Activated CD8-positive, alpha-beta memory T cell treated with anti-CD3 and anti-CD28 coated beads for 4 hours (primary cell): ENCODE measurements around the gene INHBB.
"Not testable (repeated sequence)": the region's sequence is repeated elsewhere in the genome, so short reads cannot be mapped to it uniquely, and the experiment has no call there.

ENCODE experiments used
- DNase-seq, 2 donors: peaks; one replicate each; pipeline ENCODE4 v3.0.0-alpha.2; 2020; ENCODE audit warnings: low read depth in 2 of 2

The INHBB gene

DNA sequence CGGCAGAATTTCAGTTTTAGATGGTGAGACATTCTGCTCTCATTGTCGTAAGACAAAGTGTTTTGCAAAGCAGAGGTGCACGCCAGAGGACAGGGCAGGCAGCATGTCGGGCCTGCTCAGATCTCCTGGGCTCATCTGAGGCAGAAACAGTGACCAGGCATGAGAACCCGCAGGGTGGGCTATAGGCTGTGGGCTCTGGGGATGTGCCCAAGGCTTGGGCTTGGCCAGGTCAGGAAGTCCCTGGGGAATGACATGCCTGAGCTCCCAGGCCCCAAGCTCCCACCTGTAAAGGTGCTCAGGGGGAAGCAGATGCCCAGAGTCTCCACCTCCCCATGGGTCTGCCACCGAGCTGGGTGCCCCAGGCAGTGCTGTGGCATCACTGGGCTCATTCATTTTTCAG lies 35.3 kb downstream of the INHBB start:
- DNase-seq: no peak

DNA sequence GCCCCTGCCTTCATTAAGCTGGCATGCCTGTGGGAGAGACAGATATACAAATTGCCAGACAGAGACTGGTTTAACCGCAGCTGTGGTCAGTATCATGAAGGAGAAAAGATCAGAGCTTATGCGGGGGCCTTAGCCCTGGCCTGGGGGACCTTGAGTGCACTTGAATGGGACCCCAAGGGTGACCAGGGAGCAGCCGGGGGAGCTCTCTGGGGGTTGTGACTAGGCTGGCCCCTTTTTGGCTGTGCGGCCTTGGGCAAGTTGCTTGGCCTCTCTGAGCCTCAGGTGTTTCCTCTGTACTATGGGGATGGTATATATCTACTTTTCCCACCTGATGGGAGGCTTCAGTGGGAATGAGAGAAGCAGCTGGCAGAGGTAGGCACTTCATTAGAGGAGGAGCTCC lies 35.7 kb downstream of the INHBB start:
- no peak for DNase-seq

DNA sequence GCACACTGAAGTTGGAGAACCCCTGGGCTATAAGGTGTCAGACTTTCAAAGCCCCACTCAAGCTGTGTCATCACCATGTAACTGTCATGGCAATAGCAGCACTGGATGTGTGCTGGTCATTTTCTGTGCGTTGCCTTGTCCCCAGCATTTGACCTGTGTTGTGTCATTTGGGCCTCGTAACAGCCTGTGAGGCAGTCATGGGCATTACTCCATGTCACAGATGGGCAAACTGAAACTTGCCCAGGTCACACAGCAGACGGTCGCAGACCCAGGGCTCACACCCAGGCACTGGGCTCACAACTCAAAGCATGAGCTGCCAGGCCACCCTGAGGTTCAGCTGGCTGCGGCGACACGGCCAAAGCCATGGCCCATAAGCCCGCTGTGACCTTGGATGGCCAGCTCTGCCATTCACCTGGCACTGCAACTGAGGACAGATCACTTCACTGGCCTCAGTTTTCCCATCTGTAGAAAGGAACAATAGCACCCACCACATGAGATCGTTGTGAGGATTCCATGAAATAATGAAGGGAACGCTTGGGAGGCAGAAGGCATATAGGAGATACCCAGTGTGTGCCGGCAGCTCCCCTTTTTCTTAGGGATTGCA lies 36.7 kb downstream of the INHBB start:
- DNase-seq: no peak

DNA sequence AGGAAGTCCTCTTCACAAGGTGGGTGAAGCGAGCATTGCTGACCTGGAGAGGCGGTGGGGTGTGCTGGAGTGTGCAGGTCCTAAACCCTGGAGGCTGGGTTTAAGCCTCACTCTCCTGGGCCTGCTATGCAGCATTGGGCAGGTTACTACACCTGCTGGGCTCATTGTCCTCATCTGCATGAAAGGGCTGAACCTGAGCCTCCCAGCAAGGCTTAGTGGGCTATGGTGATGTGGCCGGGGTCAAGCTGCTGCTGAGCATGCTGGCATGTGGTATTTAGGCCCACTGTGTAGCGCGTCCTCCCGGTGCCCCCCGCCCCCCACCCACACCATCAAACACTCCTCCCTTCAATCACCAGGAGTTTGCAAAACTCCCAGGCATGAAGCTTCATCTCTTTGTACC lies 37.3 kb downstream of the INHBB start:
- no peak for DNase-seq

DNA sequence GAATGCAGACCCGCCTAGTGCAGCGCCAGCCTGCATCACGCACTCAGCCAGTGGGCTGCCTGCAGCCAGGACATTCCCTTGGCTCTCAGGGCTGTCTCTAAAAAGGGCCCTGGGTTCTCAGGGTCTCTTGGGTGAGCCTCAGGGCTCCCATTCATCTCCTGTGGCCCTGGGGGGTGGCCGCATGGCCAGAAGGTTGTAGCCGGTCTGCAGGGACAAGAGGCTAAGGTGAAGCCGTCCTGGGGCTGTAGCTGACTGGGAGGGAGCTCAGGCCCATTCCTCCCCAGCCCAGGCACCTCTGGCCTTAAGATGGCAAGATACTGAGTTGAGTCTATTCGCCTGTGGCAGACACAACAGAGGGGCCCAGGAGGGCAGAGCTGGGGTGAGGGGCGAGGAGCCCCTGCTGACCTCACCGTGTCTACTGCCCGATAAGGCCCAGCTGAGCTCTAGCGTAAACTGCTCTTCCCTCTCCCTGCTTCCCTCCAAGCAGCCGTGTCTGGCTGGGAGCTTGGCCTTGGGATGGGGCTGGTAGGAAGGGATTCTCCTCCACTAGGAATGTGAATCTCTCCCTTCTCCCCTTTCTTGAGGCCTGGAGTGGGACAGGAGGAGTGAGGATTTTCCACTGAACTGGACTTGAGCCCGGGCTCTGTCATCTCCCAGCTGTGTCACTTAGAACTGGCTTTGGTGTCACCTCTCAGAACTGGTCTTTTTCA lies 37.9 kb downstream of the INHBB start:
- DNase-seq: no peak

DNA sequence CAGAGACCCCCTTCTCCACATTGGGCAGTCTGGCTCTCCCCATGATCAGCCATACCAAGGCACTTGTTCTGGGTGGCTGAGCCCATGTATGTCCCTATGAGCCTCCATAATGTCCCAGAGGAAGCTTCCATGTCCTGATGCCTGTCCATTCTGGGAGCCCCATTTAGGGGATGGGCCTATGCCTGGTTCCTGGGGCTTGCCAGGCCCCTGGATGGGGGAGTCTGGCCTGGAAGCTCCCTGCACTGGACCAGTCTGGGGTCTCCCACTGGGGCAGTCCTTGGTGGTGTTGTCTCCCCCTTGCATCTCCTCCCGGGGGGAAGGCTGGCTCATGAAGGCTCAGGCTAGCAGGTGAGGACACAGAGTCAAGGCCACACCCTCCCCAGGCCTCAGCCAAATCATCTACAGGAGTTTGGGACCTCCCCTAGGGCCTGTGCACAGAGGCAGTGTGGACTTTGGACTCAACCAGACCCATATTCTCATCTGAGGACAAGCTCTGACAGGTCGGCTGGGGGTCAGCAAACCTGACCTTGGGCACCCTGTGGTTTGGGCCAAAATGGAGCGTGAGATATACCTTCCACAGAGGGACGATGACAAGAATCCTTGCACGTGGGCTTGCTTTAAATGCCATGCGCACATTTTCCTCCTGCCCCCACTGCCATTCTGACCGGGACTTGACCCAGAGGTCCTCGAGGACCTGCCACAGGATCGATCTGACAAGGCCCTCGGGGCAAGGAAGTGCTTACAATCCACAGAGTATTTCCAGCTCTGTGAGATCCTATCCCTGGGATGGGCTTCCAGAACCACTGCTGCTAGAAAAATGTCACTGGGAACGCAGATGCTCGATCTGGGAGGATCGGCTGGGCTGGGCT lies 38.8 kb downstream of the INHBB start:
- no peak for DNase-seq

DNA sequence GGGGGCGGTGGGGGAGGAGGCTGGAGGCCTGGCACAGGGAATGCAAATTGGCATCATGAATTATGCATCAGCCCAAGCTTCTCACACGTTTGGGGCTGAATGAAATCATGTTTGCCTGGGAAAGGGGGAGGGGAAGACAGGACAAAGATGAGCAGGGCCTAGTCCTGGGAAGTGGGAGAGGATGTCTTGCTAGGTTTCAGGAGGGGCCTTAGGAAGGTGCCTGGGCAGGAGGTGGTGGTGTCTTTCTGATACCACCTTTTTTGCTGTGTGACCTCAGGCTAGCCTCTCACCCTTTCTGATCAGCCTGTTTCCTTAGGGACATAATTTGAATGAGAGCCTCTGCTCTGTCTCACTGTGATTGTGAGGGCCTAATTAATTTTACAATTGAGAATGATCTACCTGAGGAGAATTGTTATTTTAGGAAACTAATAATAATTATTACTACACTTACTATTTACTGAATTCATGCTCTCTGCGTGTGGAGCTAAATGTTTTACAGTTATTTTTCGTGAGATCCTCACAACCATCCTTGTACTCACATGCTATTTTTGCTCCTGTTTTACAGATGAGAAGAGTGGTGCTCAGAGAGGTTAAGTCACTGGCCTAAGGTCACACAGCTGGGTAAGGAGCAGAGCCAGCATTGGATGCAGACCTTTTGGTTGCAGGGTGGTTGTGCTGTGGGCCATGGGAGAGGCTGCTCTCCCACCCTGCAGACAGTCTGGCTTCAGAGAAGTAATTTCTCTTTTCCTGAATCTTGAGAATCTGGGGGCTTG lies 39.6 kb downstream of the INHBB start:
- DNase-seq: no peak

DNA sequence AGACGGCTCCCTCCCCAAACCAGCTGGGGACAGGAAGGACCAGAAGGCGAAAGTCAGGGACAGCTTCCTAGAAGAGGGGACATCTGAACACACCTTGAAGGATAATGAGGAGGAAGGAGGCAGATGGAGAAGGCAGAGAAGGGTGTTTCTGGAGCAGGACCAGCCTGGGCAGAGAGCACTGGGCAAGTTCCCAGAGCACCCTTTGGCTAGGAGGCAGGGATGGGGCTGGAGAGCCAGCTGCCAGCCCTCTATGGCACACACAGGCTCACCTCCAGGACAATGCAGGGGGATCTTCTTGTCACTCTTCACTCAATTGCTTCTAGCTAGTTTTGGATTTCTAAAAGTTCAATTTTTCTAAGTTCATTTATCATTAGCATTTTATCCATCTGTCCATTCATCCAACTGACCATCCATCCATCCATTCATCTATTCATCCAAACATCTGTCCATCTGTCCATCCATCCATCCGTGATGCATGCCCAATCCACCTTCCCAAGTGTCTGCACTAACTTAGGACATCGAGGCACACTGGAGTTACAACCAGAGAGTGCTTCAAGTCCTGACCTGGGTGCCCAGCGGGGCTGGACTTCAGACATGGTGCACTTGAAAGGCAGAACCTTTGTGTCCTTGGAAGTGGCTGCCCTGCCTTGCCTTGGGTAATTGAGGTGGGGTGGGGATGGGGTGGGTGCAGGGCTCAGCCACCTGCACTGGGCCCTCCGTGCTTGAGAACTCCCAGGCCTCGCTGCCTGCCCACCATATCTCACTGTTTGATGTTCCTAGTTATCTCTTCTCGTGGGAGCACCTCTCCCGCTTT lies 42.5 kb downstream of the INHBB start:
- DNase-seq: no peak

DNA sequence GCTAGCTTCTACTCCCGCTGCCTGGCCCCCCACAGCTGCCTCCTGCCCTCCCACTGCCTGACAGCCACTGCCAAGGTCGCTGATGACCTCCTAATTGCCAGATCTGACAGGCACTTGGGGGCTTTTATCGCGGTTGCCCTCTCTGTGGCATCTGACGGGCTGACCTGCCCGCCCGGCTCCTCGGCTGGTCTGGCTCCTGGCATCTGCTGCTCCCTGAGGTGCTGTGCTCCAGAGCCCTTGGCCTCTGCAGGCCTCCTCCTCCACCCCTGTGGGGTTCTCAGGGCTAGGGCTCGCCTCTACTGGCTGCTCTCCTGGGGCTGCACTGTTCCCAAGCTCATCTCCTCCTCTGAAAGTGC lies 43.1 kb downstream of the INHBB start:
- no peak for DNase-seq

DNA sequence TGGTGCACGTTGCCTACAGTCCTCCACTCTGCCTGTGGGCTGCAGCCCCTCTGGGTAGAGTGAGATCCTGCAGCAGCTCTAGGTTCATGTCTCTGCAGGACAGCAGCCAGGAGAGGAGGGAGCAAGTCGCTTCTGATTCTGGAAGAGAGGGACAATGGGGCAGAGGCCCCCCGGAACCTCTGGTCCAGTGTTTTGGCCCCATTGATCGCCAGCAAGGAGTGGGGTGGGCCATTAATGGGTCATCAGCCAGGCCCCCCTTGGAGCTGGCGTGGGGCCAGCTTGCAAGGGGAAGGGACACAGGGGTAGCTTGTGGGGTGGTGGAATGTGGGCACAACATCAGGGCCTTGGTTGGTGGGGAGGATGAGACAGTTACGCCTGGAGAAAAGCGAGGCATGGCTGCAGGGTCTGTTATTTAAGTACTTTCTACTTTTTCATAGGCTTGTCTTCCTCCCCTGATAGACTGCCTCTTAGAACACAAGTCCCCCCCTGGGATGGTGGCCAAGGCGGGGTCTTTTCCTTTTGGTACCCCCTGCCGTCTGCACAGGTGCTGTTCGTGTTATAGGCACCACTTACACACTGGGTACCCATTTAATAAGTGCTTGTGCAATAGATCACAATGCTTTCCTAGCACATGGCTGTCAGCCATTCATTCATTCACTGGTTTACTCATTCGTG lies 44.6 kb downstream of the INHBB start:
- no peak for DNase-seq

DNA sequence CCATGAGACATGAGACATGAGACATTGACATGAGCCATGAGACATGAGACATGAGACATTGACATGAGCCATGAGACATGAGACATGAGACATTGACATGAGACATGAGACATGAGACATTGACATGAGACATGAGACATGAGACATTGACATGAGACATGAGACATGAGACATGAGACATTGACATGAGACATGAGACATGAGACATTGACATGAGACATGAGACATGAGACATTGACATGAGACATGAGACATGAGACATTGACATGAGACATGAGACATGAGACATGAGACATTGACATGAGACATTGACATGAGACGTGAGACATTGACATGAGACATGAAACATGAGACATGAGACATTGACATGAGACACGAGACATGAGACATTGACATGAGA lies 45.4 kb downstream of the INHBB start:
- DNase-seq: not testable (repeated sequence)

DNA sequence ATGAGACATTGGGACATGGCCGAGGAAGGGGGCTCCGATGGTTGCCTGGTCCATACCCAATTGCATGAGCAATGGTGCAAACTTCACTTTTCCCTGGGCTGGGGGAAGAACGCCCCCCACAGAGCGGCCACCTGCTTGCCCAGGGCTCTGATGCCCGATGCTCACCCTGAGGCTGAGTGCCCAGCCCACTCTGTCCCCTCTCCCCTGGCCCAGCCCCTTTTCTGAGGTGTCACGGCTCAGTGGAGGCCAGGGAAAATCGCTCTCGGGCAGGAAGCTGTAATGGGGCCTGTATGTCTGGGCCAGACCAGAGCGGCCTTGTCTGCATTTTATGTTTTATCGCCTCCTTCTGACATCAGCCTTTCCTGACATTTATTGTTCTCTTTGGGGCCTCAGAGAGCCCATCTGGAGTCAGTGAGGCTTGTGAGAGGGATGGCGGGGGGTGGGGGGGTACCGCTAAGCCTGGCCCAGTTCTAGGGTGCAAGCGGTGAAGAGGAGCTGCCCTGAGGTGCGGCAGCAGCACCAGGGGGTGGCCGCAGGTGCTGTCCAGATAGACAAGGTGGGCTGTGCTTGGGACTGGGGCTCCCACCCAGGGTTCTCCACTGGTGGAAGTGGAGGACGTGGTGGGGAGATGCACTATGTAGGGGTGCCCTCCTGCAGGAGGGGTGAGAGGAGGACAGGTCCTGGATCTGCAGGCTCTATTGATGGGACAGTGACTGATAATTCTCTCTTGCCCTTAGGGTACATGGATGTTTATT lies 46.2 kb downstream of the INHBB start:
- DNase-seq: no peak

DNA sequence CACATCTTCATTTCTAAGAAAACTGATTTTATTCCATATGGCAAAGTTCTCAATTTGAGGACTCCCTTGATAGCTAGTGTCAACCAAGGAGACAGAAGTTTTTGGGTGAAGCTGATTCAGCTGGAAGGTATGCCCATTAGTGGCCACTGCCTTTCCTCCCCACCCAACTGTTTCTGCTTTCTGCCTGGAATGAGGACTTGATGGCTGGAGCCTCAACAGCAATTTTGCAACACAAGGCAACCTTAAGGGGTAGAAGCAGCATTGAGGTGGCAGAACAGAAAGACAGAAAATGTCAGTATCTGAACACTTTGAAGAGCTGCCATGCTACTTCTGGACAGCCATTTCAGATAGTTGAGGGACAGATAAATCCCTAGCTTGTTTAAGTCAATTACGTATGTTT lies 47.0 kb downstream of the INHBB start:
- DNase-seq: no peak

DNA sequence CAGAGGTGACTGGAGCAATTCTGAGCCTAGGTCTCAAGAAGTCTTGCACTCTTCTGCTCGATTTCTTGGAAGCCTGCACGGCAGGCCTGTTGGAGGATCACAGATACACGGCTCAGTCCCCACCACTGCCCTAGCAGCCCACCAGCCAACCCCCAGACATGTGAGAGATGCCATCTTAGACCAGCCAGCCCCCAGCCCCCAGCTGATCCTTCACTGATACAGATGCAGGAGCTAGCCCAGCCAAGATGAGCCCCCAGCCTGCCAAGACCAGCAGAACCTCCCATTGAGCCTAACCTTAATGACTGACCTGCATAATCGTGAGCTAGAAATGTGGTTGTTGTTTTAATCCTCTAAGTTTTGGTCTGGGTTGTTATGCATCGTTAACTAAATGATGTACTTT lies 47.5 kb downstream of the INHBB start:
- DNase-seq: no peak

DNA sequence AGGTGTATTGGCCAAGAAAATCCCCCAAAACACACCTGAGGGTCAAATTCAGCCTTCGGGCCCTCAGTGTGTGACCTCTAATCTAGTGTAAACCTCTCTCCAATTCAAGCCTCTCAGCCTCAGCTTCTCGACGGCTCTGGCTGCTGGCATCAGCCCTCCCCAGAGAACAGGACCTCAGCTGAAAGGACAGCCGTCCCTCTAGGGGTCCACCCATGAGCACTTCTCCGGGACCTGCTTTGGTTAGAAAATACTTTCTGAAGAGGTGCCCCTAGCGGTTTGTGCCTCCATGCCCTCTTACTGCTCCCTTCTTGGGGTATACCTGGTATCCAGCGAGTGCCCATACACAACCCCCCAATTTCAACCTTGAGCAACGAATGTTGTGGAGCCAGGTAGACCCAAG lies 48.8 kb downstream of the INHBB start:
- no peak for DNase-seq

DNA sequence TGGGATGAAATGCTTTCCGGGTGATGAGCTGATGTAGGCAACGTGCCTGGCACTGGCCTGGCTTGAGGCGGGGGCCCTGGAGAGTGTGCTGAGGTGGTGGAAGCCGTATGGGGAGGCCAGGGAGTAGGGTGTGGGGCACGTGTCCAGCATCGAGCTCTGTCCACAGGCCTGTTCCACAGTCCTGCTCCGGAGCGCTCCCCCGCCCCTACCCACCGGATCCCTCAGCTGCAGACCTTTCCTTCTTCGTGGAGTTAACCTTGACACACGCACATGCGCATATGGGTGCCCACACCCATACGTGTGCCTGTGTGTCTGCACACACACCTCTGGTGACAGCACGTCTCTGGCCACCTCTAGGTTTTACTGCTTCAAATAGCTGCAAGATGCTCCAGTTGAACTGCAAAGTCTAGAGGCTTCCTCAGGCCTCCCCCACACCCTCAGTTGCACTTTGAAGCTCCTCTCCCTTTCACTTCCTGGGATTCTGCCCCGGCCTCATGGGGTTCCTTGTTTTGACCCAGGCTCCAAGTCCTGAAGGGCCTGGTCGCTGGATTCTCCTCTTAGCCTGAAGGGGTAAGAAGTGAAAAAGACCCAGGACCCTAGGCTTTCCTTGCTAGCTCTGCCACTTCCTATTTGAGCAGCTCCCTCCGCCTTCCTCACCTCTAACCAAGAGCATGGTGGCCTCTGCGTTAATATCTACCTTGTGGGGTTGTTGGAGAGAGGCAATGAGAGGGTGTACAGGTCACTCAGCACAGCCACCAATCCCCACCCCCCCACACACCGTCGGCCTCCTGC lies 49.5 kb downstream of the INHBB start:
- DNase-seq: no peak

DNA sequence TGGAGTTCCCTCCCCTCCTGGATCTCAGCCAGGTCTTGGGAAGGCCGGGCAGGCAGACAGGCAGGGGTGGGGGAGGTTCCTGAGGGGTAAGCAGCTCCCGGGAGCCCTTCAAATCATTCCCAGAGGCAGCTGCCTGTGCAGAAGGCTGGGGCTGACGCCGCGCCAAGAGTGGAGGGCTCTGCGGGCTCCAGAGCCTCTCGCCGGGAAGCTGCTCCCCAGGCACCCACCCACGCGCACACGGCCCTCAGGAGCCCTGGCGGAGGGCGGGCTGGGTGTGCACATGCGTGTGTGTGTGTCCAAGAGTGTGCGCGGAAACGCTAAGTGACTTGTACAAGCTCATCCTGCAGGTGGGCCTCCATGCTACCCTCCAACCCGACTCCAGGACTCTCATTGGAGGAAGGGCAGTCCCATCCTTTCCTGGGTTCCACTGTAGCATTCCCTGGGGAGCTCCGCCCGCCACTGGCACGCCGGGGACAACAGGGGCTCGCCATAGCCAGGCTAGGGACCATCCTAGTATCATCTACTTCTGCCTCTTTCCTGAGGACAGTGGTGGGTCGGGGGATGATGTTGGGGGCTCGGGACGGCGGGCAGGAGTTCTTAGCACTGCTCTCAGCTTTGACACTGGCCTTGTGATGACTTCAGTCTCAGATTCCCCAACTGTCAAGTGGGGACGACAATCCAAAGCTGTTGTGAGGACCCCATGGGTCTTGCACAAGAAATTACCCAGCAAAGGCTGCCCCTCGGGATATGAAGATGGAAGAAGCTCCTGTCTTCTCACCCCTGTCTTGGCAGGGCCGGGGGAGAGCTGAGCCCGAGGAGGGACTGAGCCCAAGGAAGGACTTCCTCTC lies 50.3 kb downstream of the INHBB start:
- no peak for DNase-seq
